ENCODE measurements around the gene MKKS.
A peak's percentile ranks its signal among the peaks of the same experiment; 100 is the strongest.

The MKKS gene

GRCh38 chr20:10388597-10388996 is 45.4 kb downstream of the MKKS start:
- no peak overlapping the region for H3K27ac ChIP-seq (ENCODE audit: low read length)
- no peaks in the 10 kb centered on the region for H4K20me1 ChIP-seq (ENCODE audit: insufficient read depth, low read length)
- no peak overlapping the region for H3K4me3 ChIP-seq (ENCODE audit: low read length)
- H3K4me2 ChIP-seq (ENCODE audit: low read length), result no peak overlapping the region
- H2AFZ ChIP-seq (ENCODE audit: low read depth, low read length), result no peak overlapping the region
- TF ChIP-seq CTCF (IDR thresholded peaks at IDR 0.05; ENCODE audit: low read depth, low read length), result no peak
- no peak for TF ChIP-seq EZH2phosphoT487 (IDR thresholded peaks at IDR 0.05; ENCODE audit: low read depth)
- no peaks in the 10 kb centered on the region for H3K36me3 ChIP-seq (replicated peaks; ENCODE audit: low read depth, low read length)
- H3K4me1 ChIP-seq (ENCODE audit: low read length), result no peaks in the 10 kb centered on the region
- no peak overlapping the region for H3K9ac ChIP-seq (ENCODE audit: low read length)
- H3K79me2 ChIP-seq (ENCODE audit: low read length), result no peaks in the 10 kb centered on the region
- H3K27me3 ChIP-seq (ENCODE audit: low read depth, low read length), result peaks cover 15% of the 10 kb centered on the region
- H3K9me3 ChIP-seq (ENCODE audit: insufficient read depth, low read length), result no peaks in the 10 kb centered on the region

DNA sequence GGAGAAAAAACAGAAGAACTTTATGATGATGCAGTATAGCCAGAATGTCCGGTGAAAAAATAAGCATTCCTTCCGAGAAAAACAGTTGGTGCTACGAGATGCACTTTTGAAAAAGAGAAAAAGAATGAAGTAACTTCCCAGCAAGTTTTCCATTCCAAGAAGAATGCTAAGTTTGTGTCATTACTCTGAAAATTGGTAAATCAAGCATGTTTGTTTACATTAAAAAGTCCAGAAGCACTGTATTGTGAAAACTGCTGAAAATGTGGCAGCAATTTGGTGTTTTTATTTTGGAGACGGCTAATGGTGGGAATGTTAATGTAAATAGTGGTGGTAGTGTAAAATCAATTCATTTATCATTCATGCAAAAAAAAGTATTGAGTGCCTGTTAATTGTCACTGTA is 46.3 kb downstream of the MKKS start:
- Histone ChIP-seq H3K79me2 (ENCODE audit: low read length) (no peaks in the 10 kb centered on the region), H4K20me1 (ENCODE audit: insufficient read depth, low read length) (no peaks in the 10 kb centered on the region), H3K4me1 (ENCODE audit: low read length) (no peaks in the 10 kb centered on the region), H3K4me3 (ENCODE audit: low read length) (no peak overlapping the region), H3K9ac (ENCODE audit: low read length) (no peak overlapping the region), H3K27me3 (ENCODE audit: low read depth, low read length) (peaks cover 15% of the 10 kb centered on the region), H3K36me3 (replicated peaks; ENCODE audit: low read depth, low read length) (no peaks in the 10 kb centered on the region), H3K27ac (ENCODE audit: low read length) (no peak overlapping the region), H3K9me3 (ENCODE audit: insufficient read depth, low read length) (no peaks in the 10 kb centered on the region), H3K4me2 (ENCODE audit: low read length) (no peak overlapping the region), H2AFZ (ENCODE audit: low read depth, low read length) (no peak overlapping the region)
- no peak for TF ChIP-seq CTCF (IDR thresholded peaks at IDR 0.05; ENCODE audit: low read depth, low read length)
- TF ChIP-seq EZH2phosphoT487 (IDR thresholded peaks at IDR 0.05; ENCODE audit: low read depth), result no peak

- H3K9me3 ChIP-seq (ENCODE audit: insufficient read depth, low read length), result no peaks in the 10 kb centered on the region
- no peak overlapping the region for H3K4me2 ChIP-seq (ENCODE audit: low read length)
- no peaks in the 10 kb centered on the region for H3K4me1 ChIP-seq (ENCODE audit: low read length)
- H3K4me3 ChIP-seq (ENCODE audit: low read length), result no peak overlapping the region
- no peak for TF ChIP-seq CTCF (IDR thresholded peaks at IDR 0.05; ENCODE audit: low read depth, low read length)
- no peak for TF ChIP-seq EZH2phosphoT487 (IDR thresholded peaks at IDR 0.05; ENCODE audit: low read depth)
- no peaks in the 10 kb centered on the region for H4K20me1 ChIP-seq (ENCODE audit: insufficient read depth, low read length)
- H3K27ac ChIP-seq (ENCODE audit: low read length), result no peak overlapping the region
- H3K79me2 ChIP-seq (ENCODE audit: low read length), result no peaks in the 10 kb centered on the region
- no peaks in the 10 kb centered on the region for H3K36me3 ChIP-seq (replicated peaks; ENCODE audit: low read depth, low read length)
- H2AFZ ChIP-seq (ENCODE audit: low read depth, low read length), result no peak overlapping the region
- H3K9ac ChIP-seq (ENCODE audit: low read length), result no peak overlapping the region
- peaks cover 15% of the 10 kb centered on the region for H3K27me3 ChIP-seq (ENCODE audit: low read depth, low read length)
These were observed 48.0 kb downstream of the MKKS start for GRCh38 chr20:10385850-10386544.

DNA sequence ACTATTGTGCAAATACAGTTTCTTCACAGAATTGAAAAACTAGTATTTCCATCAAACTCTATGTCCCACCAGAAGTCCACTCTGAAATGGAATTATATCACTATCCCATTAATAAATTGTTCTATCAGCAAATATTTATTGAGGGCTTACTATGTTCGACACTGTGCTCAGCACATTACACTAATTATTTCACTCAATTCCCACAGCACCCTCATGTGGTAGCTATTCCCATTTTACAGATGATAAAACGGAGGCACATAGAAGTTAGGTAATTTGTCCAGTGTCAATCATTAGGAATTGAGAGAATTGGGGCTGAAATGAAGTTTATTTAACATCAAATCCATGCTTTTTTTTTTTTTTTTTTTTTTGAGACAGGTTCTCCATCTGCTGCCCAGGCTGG is 52.5 kb downstream of the MKKS start:
- H3K79me2 ChIP-seq (ENCODE audit: low read length), result no peaks in the 10 kb centered on the region
- no peak overlapping the region for H3K4me3 ChIP-seq (ENCODE audit: low read length)
- no peaks in the 10 kb centered on the region for H3K36me3 ChIP-seq (replicated peaks; ENCODE audit: low read depth, low read length)
- H2AFZ ChIP-seq (ENCODE audit: low read depth, low read length), result no peak overlapping the region
- no peaks in the 10 kb centered on the region for H4K20me1 ChIP-seq (ENCODE audit: insufficient read depth, low read length)
- H3K9me3 ChIP-seq (ENCODE audit: insufficient read depth, low read length), result no peaks in the 10 kb centered on the region
- no peak overlapping the region for H3K9ac ChIP-seq (ENCODE audit: low read length)
- no peaks in the 10 kb centered on the region for H3K4me1 ChIP-seq (ENCODE audit: low read length)
- peaks cover 33% of the 10 kb centered on the region for H3K27me3 ChIP-seq (ENCODE audit: low read depth, low read length)
- no peak overlapping the region for H3K27ac ChIP-seq (ENCODE audit: low read length)
- TF ChIP-seq EZH2phosphoT487 (IDR thresholded peaks at IDR 0.05; ENCODE audit: low read depth), result no peak
- peak; percentile 64 for TF ChIP-seq CTCF (IDR thresholded peaks at IDR 0.05; ENCODE audit: low read depth, low read length)
- H3K4me2 ChIP-seq (ENCODE audit: low read length), result no peak overlapping the region
